VCaP (cell line): ENCODE data around the gene HTR2B.
A peak's percentile ranks its signal among the peaks of the same experiment; 100 is the strongest.

Experiments
- H3K27ac ChIP-seq: fragments of 450-650 bp; 2 replicates; pipeline ENCODE4 v1.5.1; 2017
- TF ChIP-seq, protein P1 (sequence below): fragments of 450-650 bp; conservative IDR thresholded peaks from 2 replicates; pipeline ENCODE4 v1.5.1; 2017; ENCODE audit warnings: mild to moderate bottlenecking, moderate library complexity

Gene HTR2B

GRCh38 chr2:231058761-231059550 is 65.9 kb downstream of the HTR2B start:
- H3K27ac ChIP-seq = peak overlapping the region; percentile 95; the same call in 1 of the 2 replicates
- TF ChIP-seq, protein P1, sequence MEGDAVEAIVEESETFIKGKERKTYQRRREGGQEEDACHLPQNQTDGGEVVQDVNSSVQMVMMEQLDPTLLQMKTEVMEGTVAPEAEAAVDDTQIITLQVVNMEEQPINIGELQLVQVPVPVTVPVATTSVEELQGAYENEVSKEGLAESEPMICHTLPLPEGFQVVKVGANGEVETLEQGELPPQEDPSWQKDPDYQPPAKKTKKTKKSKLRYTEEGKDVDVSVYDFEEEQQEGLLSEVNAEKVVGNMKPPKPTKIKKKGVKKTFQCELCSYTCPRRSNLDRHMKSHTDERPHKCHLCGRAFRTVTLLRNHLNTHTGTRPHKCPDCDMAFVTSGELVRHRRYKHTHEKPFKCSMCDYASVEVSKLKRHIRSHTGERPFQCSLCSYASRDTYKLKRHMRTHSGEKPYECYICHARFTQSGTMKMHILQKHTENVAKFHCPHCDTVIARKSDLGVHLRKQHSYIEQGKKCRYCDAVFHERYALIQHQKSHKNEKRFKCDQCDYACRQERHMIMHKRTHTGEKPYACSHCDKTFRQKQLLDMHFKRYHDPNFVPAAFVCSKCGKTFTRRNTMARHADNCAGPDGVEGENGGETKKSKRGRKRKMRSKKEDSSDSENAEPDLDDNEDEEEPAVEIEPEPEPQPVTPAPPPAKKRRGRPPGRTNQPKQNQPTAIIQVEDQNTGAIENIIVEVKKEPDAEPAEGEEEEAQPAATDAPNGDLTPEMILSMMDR = no peak
